ENCODE measurements around the gene UGT2B15.
"Not testable (repeated sequence)": the region's sequence is repeated elsewhere in the genome, so short reads cannot be mapped to it uniquely, and the experiment has no call there.

Gene UGT2B15

DNA sequence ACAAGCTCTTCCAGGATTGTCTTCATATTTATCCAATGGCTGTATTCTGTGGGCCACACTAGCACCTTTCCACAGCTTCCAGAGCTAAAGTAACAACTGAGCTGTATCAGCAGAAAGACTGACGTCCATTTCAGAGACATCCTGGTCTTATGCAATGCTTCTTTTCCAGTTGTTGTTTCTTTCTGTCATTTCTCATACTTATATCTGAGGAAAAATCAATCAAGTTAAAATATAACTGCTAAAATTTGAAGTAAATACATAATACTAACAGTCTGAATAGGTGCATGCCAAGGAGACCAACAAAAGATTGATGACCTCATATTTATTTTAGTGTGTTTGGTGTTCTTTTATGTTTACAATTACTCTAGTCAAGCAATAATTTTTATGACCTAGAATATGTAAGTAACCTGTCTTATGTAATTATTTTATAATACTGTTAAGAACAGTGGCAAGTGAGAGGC lies at the start of gene UGT2B15:
UGT2B15 (minus strand) TSS at position 174 of the 461 bp plus-strand sequence; CDS start at position 140, 34 bp downstream.
- not testable (repeated sequence) for H4K20me1 ChIP-seq; H3K4me3 ChIP-seq; H3K4me1 ChIP-seq; H3K9me3 ChIP-seq (replicated peaks in 1 of 11); H3K4me2 ChIP-seq; H3K27me3 ChIP-seq; H3K27ac ChIP-seq; H3K36me3 ChIP-seq; H3K9ac ChIP-seq

DNA sequence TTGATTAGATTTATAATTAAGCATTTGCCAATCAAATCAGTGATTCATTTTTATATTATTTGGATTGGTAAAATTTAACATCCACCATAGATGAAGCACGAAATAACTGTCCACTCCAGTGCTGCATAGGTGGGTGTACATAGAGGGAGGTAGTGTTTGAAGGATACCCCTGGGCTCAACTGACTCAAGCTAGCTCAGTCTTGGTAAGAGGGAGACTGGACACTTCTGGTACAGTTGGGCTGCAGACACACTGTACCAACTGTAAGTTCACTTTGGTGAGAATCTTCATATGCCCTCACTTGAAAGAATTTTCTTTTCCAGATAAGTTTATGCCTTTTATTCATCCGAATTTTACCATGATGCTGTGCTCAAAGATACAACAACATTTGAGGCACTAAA lies 48.6 kb upstream of the UGT2B15 start:
- TF ChIP-seq Cebpa-rat (IDR thresholded peaks at IDR 0.05), result no peak
- H3K9me3 ChIP-seq (replicated peaks in 1 of 11), result peaks cover 0 to 6% (median 0%) of the 10 kb centered on the region in 11 experiments; a peak in 6 of 22 replicates
- H3K4me2 ChIP-seq, result no peak overlapping the region
- H3K4me1 ChIP-seq, result no peaks in the 10 kb centered on the region
- H3K9ac ChIP-seq, result no peak overlapping the region
- no peak overlapping the region for H3K27ac ChIP-seq
- no peaks in the 10 kb centered on the region for H3K36me3 ChIP-seq
- H4K20me1 ChIP-seq, result no peaks in the 10 kb centered on the region
- no peaks in the 10 kb centered on the region for H3K27me3 ChIP-seq
- H3K4me3 ChIP-seq, result no peak overlapping the region

DNA sequence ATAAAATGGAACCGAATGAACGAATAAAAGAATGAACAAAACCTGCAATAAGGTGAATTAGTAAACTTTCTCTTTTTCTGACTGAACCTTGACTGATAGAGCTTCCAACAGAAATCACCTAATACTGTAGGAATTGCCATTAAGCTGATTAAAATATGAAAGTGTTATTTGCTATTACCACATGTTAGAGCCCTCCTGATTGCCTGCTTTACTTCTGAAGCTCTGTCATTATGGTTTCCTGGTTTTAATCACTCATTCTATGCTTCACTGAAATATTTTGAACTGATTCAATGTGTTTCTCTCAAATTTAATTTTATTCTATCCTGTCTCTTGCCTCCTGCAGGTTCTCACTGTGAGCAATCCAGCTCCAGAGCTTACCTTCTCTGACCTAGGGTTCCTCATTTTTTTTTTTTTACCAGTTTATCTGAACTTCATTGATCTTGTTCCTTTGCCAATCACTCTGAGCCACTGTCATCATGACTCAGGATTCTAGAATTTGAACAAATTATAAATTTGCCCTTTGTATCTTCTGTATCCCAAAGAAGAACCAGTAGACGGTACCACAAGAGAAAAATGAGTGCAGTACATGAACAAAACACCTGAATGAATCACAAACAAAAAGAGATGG lies 48.1 kb upstream of the UGT2B15 start:
- H3K4me2 ChIP-seq, result no peak overlapping the region
- H3K9me3 ChIP-seq (replicated peaks in 1 of 11), result peaks cover 0 to 6% (median 0%) of the 10 kb centered on the region in 11 experiments; a peak in 6 of 22 replicates
- no peaks in the 10 kb centered on the region for H4K20me1 ChIP-seq
- H3K36me3 ChIP-seq, result no peaks in the 10 kb centered on the region
- H3K9ac ChIP-seq, result no peak overlapping the region
- H3K27ac ChIP-seq, result no peak overlapping the region
- no peak overlapping the region for H3K4me3 ChIP-seq
- no peak for TF ChIP-seq Cebpa-rat (IDR thresholded peaks at IDR 0.05)
- H3K27me3 ChIP-seq, result no peaks in the 10 kb centered on the region
- H3K4me1 ChIP-seq, result no peaks in the 10 kb centered on the region

DNA sequence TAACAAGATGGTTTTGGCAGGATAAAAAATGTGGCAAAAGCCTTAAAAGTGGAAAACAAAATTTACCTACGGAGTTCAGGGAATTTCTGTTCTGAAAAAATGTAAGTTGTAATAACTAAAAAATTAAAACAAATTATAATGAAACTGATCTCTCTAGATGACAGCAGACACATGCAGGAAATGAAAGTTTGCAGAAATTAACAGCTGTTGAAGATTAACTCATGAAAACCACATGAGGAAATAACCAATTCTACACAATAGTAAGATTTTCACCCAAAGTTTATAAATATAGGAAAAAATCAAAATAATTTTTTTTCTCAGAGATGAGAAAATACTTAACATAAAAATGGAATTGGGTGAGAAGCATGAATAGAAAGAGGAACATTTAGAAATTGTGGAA lies 47.5 kb upstream of the UGT2B15 start:
- Histone ChIP-seq H3K4me3 (no peak overlapping the region), H3K4me2 (no peak overlapping the region)
- no peak for TF ChIP-seq Cebpa-rat (IDR thresholded peaks at IDR 0.05)

DNA sequence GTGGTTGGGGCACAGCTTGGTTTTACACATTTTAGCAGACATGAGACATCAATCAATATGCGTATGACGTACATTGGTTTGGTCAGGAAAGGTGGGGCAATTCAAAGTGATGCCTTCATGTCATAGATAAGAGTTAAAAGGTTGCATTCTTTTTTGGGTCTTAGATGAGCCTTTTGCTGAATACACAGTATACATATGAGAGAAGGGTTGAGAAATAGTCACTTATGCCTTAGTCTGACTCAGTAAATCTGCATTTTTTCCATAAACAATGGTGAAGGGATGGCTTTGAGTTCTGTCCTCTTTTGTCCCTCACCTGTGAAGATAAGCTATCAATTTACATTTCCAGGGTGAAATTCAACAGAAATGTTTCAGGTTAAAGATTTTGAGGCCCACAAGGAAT lies 43.9 kb upstream of the UGT2B15 start:
- Histone ChIP-seq H3K4me1 (no peaks in the 10 kb centered on the region), H3K9ac (no peak overlapping the region), H4K20me1 (no peaks in the 10 kb centered on the region), H3K27ac (no peak overlapping the region), H3K4me3 (no peak overlapping the region), H3K36me3 (no peaks in the 10 kb centered on the region), H3K9me3 (replicated peaks in 1 of 11) (no peaks in the 10 kb centered on the region), H3K27me3 (no peaks in the 10 kb centered on the region), H3K4me2 (no peak overlapping the region)
- no peak for TF ChIP-seq Cebpa-rat (IDR thresholded peaks at IDR 0.05)

More for the DNA sequence above, 47.5 kb upstream of the UGT2B15 start:
- no peaks in the 10 kb centered on the region for H4K20me1 ChIP-seq
- no peaks in the 10 kb centered on the region for H3K4me1 ChIP-seq
- H3K27me3 ChIP-seq, result no peaks in the 10 kb centered on the region
- no peak overlapping the region for H3K27ac ChIP-seq
- no peaks in the 10 kb centered on the region for H3K36me3 ChIP-seq
- H3K9ac ChIP-seq, result no peak overlapping the region
- H3K9me3 ChIP-seq (replicated peaks in 1 of 11), result peaks cover 0 to 6% (median 0%) of the 10 kb centered on the region in 11 experiments; a peak in 6 of 22 replicates

DNA sequence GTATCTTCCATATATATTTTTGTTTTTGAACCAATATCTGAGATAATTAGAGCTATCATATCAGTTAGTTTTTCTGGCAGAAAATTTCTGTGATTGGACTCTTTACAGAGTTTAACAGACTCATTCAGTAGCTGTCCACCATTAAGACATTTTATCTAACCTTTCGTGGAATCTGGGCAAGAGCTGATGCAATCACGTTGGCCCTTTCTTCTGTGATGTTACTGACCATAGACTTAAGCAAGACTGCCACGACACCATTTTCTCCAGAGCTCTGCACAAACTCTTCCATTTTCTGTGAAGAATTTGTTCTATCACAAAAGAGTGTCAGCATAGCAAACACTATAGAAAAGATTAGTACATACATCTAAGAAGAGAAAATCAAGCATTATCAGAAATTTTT lies 41.8 kb upstream of the UGT2B15 start:
- Histone ChIP-seq H4K20me1 (no peaks in the 10 kb centered on the region), H3K9me3 (replicated peaks in 1 of 11) (no peaks in the 10 kb centered on the region), H3K4me1 (no peaks in the 10 kb centered on the region), H3K9ac (no peak overlapping the region), H3K27me3 (no peaks in the 10 kb centered on the region), H3K4me3 (no peak overlapping the region), H3K27ac (no peak overlapping the region), H3K4me2 (no peak overlapping the region), H3K36me3 (no peaks in the 10 kb centered on the region)
- no peak for TF ChIP-seq Cebpa-rat (IDR thresholded peaks at IDR 0.05)

DNA sequence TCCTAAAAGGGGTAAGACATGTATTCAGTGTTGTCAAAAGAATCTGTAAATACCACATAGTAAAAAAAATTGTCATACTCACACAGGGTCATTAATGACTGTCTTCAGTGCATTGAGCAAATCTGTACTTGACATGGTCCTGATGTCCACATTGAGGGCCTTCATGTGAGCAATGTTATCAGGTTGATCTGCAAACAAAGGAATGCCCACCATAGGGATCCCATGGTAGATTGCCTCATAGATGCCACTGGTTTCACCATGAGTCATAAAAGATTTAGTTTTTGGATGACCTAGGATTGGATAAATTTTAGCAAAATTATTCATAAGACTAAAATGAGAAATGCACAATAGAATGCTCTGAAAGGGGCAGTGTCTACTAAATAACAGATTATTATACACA lies 38.1 kb upstream of the UGT2B15 start:
- Histone ChIP-seq H3K27ac (no peak overlapping the region), H3K4me2 (no peak overlapping the region), H3K4me3 (no peak overlapping the region), H3K27me3 (no peaks in the 10 kb centered on the region), H3K9ac (no peak overlapping the region), H4K20me1 (no peaks in the 10 kb centered on the region), H3K36me3 (no peaks in the 10 kb centered on the region), H3K4me1 (no peaks in the 10 kb centered on the region), H3K9me3 (replicated peaks in 1 of 11) (no peaks in the 10 kb centered on the region)
- TF ChIP-seq Cebpa-rat (IDR thresholded peaks at IDR 0.05), result no peak

DNA sequence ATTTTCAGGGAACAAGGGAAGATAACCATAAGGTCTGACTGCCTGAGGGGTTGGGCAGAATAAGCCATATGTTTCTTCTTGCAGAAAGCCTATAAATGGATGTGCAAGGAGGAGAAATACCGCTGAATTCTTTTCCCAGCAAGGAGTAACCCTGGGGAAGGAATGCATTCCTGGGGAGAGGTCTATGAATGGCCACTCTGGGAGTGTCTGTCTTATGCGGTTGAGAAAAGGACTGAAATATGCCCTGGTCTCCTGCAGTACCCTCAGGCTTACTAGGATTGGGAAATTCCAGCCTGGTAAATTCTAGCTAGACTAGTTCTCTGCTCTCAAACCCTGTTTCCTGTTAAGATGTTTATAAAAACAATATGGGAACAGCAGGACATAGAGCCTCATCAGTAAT lies 32.7 kb upstream of the UGT2B15 start:
- H3K27ac ChIP-seq; H4K20me1 ChIP-seq; H3K36me3 ChIP-seq; H3K4me1 ChIP-seq; H3K27me3 ChIP-seq; H3K9me3 ChIP-seq (replicated peaks in 1 of 11); H3K4me2 ChIP-seq; H3K9ac ChIP-seq; H3K4me3 ChIP-seq: not testable (repeated sequence)

DNA sequence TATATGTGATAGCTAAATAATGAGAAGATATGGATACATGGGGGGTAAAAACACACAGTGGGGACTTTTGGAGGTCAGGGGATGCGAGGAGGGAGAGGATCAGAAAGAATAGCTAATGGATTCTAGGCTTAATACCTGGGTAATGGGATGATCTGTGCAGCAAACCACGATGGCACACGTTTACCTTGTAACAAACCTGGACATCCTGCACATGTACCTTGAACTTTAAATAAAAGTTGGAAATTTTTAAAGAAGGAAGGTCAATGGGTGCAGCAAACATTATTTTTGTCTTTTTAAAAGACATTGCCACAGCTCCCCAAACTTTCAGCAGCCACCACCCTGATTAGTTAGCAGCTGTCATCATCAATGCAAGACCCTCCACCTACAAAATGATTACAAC lies 29.7 kb upstream of the UGT2B15 start:
- no peak overlapping the region for H3K4me2 ChIP-seq

DNA sequence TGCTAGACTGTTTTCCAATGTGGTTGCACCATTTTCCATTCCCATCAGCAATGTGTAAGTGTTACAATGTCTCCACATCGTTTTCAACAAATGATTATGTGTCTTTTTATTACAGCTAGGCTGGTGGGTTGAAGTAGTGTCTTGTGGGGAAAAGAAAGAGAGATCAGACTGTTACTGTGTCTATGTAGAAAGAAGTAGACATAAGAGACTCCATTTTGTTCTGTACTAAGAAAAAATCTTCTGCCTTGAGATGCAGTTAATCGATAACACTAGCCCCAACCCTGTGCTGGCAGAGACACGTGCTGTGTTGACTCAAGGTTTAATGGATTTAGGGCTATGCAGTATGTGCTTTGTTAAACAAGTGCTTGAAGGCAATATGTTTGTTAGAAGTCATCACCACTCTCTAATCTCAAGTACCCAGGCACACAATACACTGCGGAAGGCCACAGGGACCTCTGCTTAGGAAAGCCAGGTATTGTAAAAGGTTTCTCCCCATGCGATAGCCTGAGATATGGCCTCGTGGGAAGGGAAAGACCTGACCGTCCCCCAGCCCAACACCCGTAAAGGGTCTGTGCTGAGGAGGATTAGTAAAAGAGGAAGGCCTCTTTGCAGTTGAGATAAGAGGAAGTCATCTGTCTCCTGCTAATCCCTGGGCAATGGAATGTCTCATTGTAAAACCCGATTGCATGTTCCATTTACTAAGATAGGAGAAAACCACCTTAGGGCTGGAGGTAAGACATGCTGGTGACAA lies 23.0 kb upstream of the UGT2B15 start:
- peaks cover 11 to 20% (median 14%) of the 10 kb centered on the region in 11 experiments; a peak in 21 of 22 replicates for H3K9me3 ChIP-seq (replicated peaks in 1 of 11)
- no peak overlapping the region for H3K27ac ChIP-seq
- no peaks in the 10 kb centered on the region for H3K4me1 ChIP-seq
- H3K36me3 ChIP-seq, result no peaks in the 10 kb centered on the region
- TF ChIP-seq Cebpa-rat (IDR thresholded peaks at IDR 0.05), result no peak
- no peak overlapping the region for H3K4me2 ChIP-seq
- H3K27me3 ChIP-seq, result no peaks in the 10 kb centered on the region
- no peaks in the 10 kb centered on the region for H4K20me1 ChIP-seq
- no peak overlapping the region for H3K4me3 ChIP-seq
- no peak overlapping the region for H3K9ac ChIP-seq

More for the DNA sequence above, 29.7 kb upstream of the UGT2B15 start:
- H3K4me3 ChIP-seq, result no peak overlapping the region
- H3K27me3 ChIP-seq, result no peaks in the 10 kb centered on the region
- no peak for TF ChIP-seq Cebpa-rat (IDR thresholded peaks at IDR 0.05)
- H3K4me1 ChIP-seq, result no peaks in the 10 kb centered on the region
- H3K36me3 ChIP-seq, result no peaks in the 10 kb centered on the region
- H3K9me3 ChIP-seq (replicated peaks in 1 of 11), result peaks cover 0 to 2% (median 0%) of the 10 kb centered on the region in 11 experiments; a peak in 1 of 22 replicates
- H3K9ac ChIP-seq, result no peak overlapping the region
- H4K20me1 ChIP-seq, result no peaks in the 10 kb centered on the region
- no peak overlapping the region for H3K27ac ChIP-seq
